ENCODE data around the gene BCAS3.

BCAS3 gene

DNA sequence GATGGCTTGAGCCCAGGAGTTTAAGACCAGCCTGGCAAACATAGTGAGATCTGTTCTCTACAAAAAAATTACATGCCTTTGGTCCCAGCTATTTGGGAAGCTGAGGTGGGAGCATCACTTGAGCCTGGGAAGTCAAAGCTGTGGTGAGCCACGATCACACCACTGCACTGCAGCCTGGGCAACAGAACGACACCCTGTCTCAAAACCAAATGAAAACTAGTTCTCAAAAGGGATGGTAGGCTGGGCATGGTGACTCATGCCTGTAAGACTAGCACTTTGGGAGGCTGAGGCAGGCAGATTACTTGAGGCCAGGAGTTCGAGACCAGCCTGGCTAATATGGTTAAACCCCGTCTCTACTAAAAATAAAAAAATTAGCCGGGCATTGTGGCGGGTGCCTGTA lies 46.5 kb upstream of the BCAS3 start:
- H3K4me2 ChIP-seq (ENCODE audit: low read length), result no peak overlapping the region
- no peaks in the 10 kb centered on the region for H3K4me1 ChIP-seq
- TF ChIP-seq, protein P1, sequence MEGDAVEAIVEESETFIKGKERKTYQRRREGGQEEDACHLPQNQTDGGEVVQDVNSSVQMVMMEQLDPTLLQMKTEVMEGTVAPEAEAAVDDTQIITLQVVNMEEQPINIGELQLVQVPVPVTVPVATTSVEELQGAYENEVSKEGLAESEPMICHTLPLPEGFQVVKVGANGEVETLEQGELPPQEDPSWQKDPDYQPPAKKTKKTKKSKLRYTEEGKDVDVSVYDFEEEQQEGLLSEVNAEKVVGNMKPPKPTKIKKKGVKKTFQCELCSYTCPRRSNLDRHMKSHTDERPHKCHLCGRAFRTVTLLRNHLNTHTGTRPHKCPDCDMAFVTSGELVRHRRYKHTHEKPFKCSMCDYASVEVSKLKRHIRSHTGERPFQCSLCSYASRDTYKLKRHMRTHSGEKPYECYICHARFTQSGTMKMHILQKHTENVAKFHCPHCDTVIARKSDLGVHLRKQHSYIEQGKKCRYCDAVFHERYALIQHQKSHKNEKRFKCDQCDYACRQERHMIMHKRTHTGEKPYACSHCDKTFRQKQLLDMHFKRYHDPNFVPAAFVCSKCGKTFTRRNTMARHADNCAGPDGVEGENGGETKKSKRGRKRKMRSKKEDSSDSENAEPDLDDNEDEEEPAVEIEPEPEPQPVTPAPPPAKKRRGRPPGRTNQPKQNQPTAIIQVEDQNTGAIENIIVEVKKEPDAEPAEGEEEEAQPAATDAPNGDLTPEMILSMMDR (IDR thresholded peaks at IDR 0.05), result no peak
- H3K4me3 ChIP-seq (ENCODE audit: low read depth, low read length), result no peak overlapping the region
- H3K27me3 ChIP-seq (ENCODE audit: control insufficient read depth, insufficient read depth, low read length), result no peaks in the 10 kb centered on the region
- no peak overlapping the region for H3K9ac ChIP-seq
- no peak overlapping the region for H3K27ac ChIP-seq
- no peaks in the 10 kb centered on the region for H3K36me3 ChIP-seq (ENCODE audit: control insufficient read depth, insufficient read depth, low read length)
- H2AFZ ChIP-seq, result no peak overlapping the region
- H3K79me2 ChIP-seq, result peaks cover 9% of the 10 kb centered on the region
- no peaks in the 10 kb centered on the region for H3K9me3 ChIP-seq (ENCODE audit: control insufficient read depth, low read length)

DNA sequence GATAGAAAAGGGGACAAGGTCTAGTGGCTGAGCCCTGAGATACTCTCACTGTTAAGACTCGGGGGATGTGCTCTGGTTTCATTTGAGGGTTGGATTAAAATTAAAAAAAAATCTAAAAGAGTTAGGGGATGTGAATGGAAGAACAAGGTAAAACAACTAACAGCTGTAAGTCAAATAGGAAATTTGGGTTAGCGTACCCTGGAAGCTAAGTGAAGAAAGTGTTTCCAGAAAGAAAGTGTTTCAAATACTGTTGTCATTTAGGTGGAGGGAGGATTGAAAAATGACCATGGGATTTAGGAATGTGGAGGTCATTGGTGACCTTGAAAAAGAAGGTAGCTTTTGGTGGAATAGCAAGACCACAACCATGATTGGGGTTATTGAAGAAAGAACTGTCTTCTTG lies 40.0 kb upstream of the BCAS3 start:
- Histone ChIP-seq H3K9ac (no peak overlapping the region), H3K79me2 (peaks cover 3% of the 10 kb centered on the region), H3K36me3 (ENCODE audit: control insufficient read depth, insufficient read depth, low read length) (no peaks in the 10 kb centered on the region), H3K27me3 (ENCODE audit: control insufficient read depth, insufficient read depth, low read length) (no peaks in the 10 kb centered on the region), H3K4me2 (ENCODE audit: low read length) (no peak overlapping the region), H3K4me1 (no peaks in the 10 kb centered on the region), H3K4me3 (ENCODE audit: low read depth, low read length) (no peak overlapping the region), H3K27ac (no peak overlapping the region), H2AFZ (no peak overlapping the region), H3K9me3 (ENCODE audit: control insufficient read depth, low read length) (no peaks in the 10 kb centered on the region)
- TF ChIP-seq, protein P1 (IDR thresholded peaks at IDR 0.05), result no peak

DNA sequence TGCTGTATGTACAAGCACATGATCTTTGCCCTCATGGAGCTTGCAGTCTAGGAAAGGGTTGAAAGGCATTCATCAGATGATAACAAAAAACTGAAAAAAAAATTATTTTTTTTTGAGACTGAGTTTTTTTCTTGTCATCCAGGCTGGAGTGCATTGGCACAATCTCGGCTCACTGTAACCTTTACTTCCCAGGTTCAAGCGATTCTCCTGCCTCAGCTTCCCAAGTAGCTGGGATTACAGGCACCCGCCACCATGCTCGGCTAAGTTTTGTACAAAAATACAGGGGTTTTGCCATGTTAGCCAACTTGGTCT lies 38.7 kb upstream of the BCAS3 start:
- Histone ChIP-seq H3K4me1 (no peaks in the 10 kb centered on the region), H2AFZ (no peak overlapping the region), H3K9me3 (ENCODE audit: control insufficient read depth, low read length) (no peaks in the 10 kb centered on the region), H3K79me2 (peaks cover 11% of the 10 kb centered on the region), H3K9ac (no peak overlapping the region), H3K27me3 (ENCODE audit: control insufficient read depth, insufficient read depth, low read length) (no peaks in the 10 kb centered on the region), H3K36me3 (ENCODE audit: control insufficient read depth, insufficient read depth, low read length) (no peaks in the 10 kb centered on the region), H3K4me3 (ENCODE audit: low read depth, low read length) (no peak overlapping the region), H3K27ac (no peak overlapping the region), H3K4me2 (ENCODE audit: low read length) (no peak overlapping the region)
- TF ChIP-seq, protein P1 (IDR thresholded peaks at IDR 0.05), result no peak

DNA sequence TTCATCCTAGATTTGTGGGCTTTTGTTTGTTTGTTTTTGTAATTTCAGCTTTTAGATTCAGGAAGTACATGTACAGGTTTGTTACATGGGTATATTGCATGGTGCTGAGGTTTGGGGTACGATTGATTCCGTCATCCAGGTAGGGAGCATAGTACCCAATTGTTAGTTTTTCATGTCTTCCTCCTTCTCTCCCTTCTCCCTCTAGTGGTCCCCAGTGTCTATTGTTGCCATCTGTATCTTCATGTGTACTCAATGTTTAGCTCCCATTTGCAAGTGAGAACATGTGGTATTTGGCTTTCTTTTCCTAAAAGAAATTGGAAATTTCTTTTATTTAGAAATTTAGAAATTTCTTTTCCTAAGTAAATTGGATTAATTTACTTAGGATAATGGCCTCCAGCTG lies 37.1 kb upstream of the BCAS3 start:
- Histone ChIP-seq H3K9me3 (ENCODE audit: control insufficient read depth, low read length) (no peaks in the 10 kb centered on the region), H3K79me2 (peaks cover 15% of the 10 kb centered on the region), H3K36me3 (ENCODE audit: control insufficient read depth, insufficient read depth, low read length) (no peaks in the 10 kb centered on the region), H3K27me3 (ENCODE audit: control insufficient read depth, insufficient read depth, low read length) (no peaks in the 10 kb centered on the region), H3K4me3 (ENCODE audit: low read depth, low read length) (no peak overlapping the region), H3K4me1 (no peaks in the 10 kb centered on the region), H3K9ac (no peak overlapping the region), H3K27ac (no peak overlapping the region), H3K4me2 (ENCODE audit: low read length) (no peak overlapping the region), H2AFZ (no peak overlapping the region)
- TF ChIP-seq, protein P1 (IDR thresholded peaks at IDR 0.05), result no peak

DNA sequence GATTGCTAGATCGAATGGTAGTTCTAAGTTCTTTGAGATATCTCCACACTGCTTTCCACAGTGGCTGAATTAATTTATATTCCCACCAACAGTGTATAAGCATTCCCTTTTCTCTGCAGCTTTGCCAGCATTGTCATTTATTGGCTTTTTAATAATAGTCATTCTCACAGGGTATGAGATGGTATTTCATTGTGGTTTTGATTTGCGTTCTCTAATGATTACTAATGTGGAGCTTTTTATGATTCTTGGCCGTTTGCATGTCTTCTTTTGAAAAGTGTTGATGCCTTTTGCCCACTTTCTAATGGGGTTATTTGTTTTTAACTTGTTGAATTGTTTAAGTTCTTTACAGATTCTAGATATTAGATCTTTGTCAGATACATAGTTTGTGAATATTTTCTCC lies 36.5 kb upstream of the BCAS3 start:
- no peak overlapping the region for H2AFZ ChIP-seq
- H3K4me1 ChIP-seq, result no peaks in the 10 kb centered on the region
- no peaks in the 10 kb centered on the region for H3K36me3 ChIP-seq (ENCODE audit: control insufficient read depth, insufficient read depth, low read length)
- H3K9ac ChIP-seq, result no peak overlapping the region
- H3K27ac ChIP-seq, result no peak overlapping the region
- no peak overlapping the region for H3K4me2 ChIP-seq (ENCODE audit: low read length)
- H3K27me3 ChIP-seq (ENCODE audit: control insufficient read depth, insufficient read depth, low read length), result no peaks in the 10 kb centered on the region
- H3K9me3 ChIP-seq (ENCODE audit: control insufficient read depth, low read length), result no peaks in the 10 kb centered on the region
- H3K4me3 ChIP-seq (ENCODE audit: low read depth, low read length), result no peak overlapping the region
- TF ChIP-seq, protein P1 (IDR thresholded peaks at IDR 0.05), result no peak
- peaks cover 15% of the 10 kb centered on the region for H3K79me2 ChIP-seq
